Vagina (tissue), 2 donors: ENCODE measurements around the gene TPO.

ENCODE experiments used
- CTCF ChIP-seq, 3 experiments: fragments of 450-650 bp in 2 of 3; fragments of 200-600 bp in 1 of 3; sonication (generic) in 1 of 3; IDR thresholded peaks; one replicate each; pipeline ENCODE4 v1.5.1; 2017 to 2019; ENCODE audit warnings: antibody characterized with exemption in 3 of 3, mild to moderate bottlenecking in 2 of 3, moderate library complexity in 2 of 3
- POLR2A ChIP-seq, 2 donors: fragments of 450-650 bp; IDR thresholded peaks; one replicate each; pipeline ENCODE4 v1.6.1; 2017; ENCODE audit warnings: antibody characterized with exemption in 2 of 2, mild to moderate bottlenecking in 2 of 2, moderate library complexity in 2 of 2

GRCh38 chr2:1543776-1544477, 130.7 kb downstream of the TPO start:
- no peak for TF ChIP-seq CTCF (IDR thresholded peaks at IDR 0.05)
- no peak for TF ChIP-seq POLR2A (IDR thresholded peaks at IDR 0.05)
